Caco-2 (cell line): ENCODE data around the gene GLRA3. TPM values are rescaled to one million over a fixed set of nuclear protein-coding genes. Genes with fewer than 3 reads are reported as not detected.

Experiments
- BruUV-seq: library from RNA; stranded (reverse); fragments of 400-500 nt; replicated peaks from 2 replicates; lab custom pipeline; 2021; lab: Mats Ljungman, UMichigan
- CTCF ChIA-PET: fragments of 300-600 bp; sonication (Branson Sonifier 250); formaldehyde crosslinking; loops from one replicate; lab custom pipeline; 2022; ENCODE audit warnings: antibody characterized with exemption; lab: Charles Lee
- POLR2A ChIA-PET: fragments of 300-600 bp; sonication (Branson Sonifier 250); formaldehyde crosslinking; loops from one replicate; lab custom pipeline; 2022; ENCODE audit warnings: antibody characterized with exemption; lab: Charles Lee
- DNase-seq, 2 experiments: peaks; one replicate each; pipeline versions ENCODE4 v3.0.0 to v3.0.0-alpha.2; 2020 to 2022
- H3K27me3 ChIP-seq: replicated peaks from 2 replicates; pipeline ENCODE4 v1.6.0; 2011; ENCODE audit warnings: low read length; ENCODE audit not compliant: control insufficient read depth, insufficient read depth
- H3K36me3 ChIP-seq: 2 replicates; pipeline ENCODE4 v1.5.1; 2011; ENCODE audit warnings: low read length; ENCODE audit not compliant: control insufficient read depth, insufficient read depth
- H3K4me1 ChIP-seq: fragments of 250-450 bp; sonication (Bioruptor Pico); 2 replicates; pipeline ENCODE4 v1.5.1; 2020; ENCODE audit warnings: mild to moderate bottlenecking
- H3K4me3 ChIP-seq: 2 replicates; pipeline ENCODE4 v1.5.1; 2011; ENCODE audit warnings: low read depth, mild to moderate bottlenecking, control low read depth, low read length
- H3K9me3 ChIP-seq: fragments of 250-450 bp; sonication (Bioruptor Pico); 2 replicates; pipeline ENCODE4 v1.5.1; 2020; ENCODE audit warnings: mild to moderate bottlenecking, moderate library complexity
- H3K27ac Mint-ChIP-seq: one replicate; pipeline ENCODE4 v1.8.0; 2022; ENCODE audit warnings: mixed read lengths; ENCODE audit not compliant: unreplicated experiment
- H3K27me3 Mint-ChIP-seq: one replicate; pipeline ENCODE4 v1.8.0; 2022; ENCODE audit warnings: mixed read lengths; ENCODE audit not compliant: insufficient read depth, unreplicated experiment
- H3K36me3 Mint-ChIP-seq: one replicate; pipeline ENCODE4 v1.8.0; 2022; ENCODE audit warnings: mild to moderate bottlenecking, mixed read lengths; ENCODE audit not compliant: insufficient read depth, unreplicated experiment
- H3K4me1 Mint-ChIP-seq: one replicate; pipeline ENCODE4 v1.8.0; 2022; ENCODE audit warnings: low read depth, mixed read lengths; ENCODE audit not compliant: unreplicated experiment
- H3K4me3 Mint-ChIP-seq: one replicate; pipeline ENCODE4 v1.8.0; 2022; ENCODE audit warnings: mild to moderate bottlenecking, moderate library complexity, mixed read lengths; ENCODE audit not compliant: unreplicated experiment
- H3K9me3 Mint-ChIP-seq: one replicate; pipeline ENCODE4 v1.8.0; 2022; ENCODE audit warnings: mixed read lengths; ENCODE audit not compliant: unreplicated experiment
- intact Hi-C: fragments of 100-400 bp; cut with micrococcal nuclease; formaldehyde crosslinking; loops from one replicate; pipeline ENCODE4 v1.10.0; 2022; ENCODE audit not compliant: unreplicated experiment
- total RNA-seq: library from RNA; stranded (reverse); gene quantifications from 2 replicates; pipeline ENCODE4 v1.2.3, GENCODE V29; 2022
- TF ChIP-seq, protein P1 (sequence below), 2 experiments: fragments of 200-600 bp in 1 of 2; IDR thresholded peaks; 1 replicate in 1 of 2; 2 replicates in 1 of 2; pipeline versions ENCODE4 v1.5.1 to v1.8.0; 2011 to 2022; ENCODE audit warnings: antibody characterized with exemption in 1 of 2, control low read depth in 1 of 2, inconsistent platforms in 1 of 2, low read depth in 1 of 2, low read length in 1 of 2, mild to moderate bottlenecking in 1 of 2, moderate library complexity in 1 of 2; ENCODE audit not compliant: insufficient read depth in 1 of 2, severe bottlenecking in 1 of 2, unreplicated experiment in 1 of 2

GLRA3 gene
- total RNA-seq, 1 experiment from 2014 or later = not detected

DNA sequence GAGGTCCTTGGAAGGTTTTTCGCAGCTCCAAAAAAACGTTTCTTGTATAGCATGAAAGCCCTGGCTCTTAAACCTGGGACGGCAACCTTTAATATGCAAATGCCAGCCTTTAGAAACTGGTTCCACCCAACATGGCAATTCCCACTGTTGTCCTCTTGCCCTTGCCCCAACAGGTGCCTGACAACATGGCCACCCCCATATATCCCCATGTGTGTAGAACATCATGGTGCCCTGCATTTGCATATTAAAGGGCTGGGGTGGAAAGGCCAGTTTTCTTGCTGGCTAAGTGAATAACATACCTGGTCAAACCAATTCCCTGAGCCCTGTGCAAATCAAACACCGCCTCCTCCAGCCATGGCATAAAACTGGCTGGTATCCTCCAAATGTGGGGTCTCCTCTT lies 26.0 kb upstream of the GLRA3 start:
- Mint-ChIP-seq H3K36me3 (no peaks in the 10 kb centered on the region), H3K4me1 (no peaks in the 10 kb centered on the region), H3K27ac (no peak overlapping the region), H3K9me3 (no peaks in the 10 kb centered on the region), H3K27me3 (no peaks in the 10 kb centered on the region), H3K4me3 (no peak overlapping the region)
- CTCF ChIA-PET = no interaction called here
- Histone ChIP-seq H3K4me1 (no peaks in the 10 kb centered on the region), H3K36me3 (no peaks in the 10 kb centered on the region), H3K9me3 (no peaks in the 10 kb centered on the region), H3K4me3 (no peak overlapping the region), H3K27me3 (no peaks in the 10 kb centered on the region)
- POLR2A ChIA-PET = no interaction called here
- intact Hi-C loops = no loop called here
- TF ChIP-seq, protein P1, sequence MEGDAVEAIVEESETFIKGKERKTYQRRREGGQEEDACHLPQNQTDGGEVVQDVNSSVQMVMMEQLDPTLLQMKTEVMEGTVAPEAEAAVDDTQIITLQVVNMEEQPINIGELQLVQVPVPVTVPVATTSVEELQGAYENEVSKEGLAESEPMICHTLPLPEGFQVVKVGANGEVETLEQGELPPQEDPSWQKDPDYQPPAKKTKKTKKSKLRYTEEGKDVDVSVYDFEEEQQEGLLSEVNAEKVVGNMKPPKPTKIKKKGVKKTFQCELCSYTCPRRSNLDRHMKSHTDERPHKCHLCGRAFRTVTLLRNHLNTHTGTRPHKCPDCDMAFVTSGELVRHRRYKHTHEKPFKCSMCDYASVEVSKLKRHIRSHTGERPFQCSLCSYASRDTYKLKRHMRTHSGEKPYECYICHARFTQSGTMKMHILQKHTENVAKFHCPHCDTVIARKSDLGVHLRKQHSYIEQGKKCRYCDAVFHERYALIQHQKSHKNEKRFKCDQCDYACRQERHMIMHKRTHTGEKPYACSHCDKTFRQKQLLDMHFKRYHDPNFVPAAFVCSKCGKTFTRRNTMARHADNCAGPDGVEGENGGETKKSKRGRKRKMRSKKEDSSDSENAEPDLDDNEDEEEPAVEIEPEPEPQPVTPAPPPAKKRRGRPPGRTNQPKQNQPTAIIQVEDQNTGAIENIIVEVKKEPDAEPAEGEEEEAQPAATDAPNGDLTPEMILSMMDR (IDR thresholded peaks at IDR 0.05; ENCODE audit: insufficient read depth in 1 of 2, low read depth in 1 of 2, low read length in 1 of 2, severe bottlenecking in 1 of 2, unreplicated experiment in 1 of 2) = no peak
- DNase-seq = no peak
- BruUV-seq = no TSS peak

DNA sequence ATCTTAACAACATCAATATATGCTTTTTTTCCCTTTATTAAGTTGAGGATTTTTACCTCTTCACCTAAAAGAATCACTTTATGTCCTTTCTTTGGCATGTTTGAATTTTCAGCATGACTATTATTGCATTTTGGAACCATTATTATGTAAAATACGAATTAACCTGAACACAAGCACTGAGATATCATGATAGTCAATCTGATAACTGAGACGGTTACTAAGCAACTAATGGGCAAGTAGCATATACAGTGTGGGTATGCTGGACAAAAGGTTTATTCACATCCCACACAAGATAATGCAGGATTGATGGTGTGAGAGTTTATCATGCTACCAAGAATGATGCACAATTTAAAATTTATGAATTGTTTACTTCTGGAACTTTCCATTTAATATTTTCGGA lies 24.6 kb upstream of the GLRA3 start:
- Mint-ChIP-seq H3K4me3 (no peak overlapping the region), H3K4me1 (no peaks in the 10 kb centered on the region)

DNA sequence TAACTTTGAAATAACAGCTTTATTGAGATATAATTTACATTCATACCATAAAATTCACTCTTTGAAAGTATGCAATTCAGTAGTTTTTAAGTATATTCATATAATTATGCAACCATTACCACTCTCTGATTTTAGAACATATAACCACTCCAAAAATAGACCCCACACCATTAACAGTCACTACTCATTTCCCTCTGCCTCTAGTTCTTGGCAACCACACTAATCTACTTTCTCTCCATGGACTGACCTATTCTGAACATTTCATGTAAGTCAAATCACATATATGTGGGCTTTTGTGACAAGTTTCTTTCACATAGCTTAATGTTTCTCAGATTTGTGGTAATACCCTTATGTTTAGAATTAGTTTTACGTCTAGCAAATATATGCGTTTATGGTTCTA lies 19.5 kb upstream of the GLRA3 start:
- no peak overlapping the region for H3K4me3 ChIP-seq
- no peak for DNase-seq
- Mint-ChIP-seq H3K36me3 (no peaks in the 10 kb centered on the region), H3K4me3 (no peak overlapping the region), H3K27ac (no peak overlapping the region), H3K9me3 (no peaks in the 10 kb centered on the region), H3K4me1 (no peaks in the 10 kb centered on the region), H3K27me3 (no peaks in the 10 kb centered on the region)
- BruUV-seq = no TSS peak
- no peaks in the 10 kb centered on the region for H3K4me1 ChIP-seq
- ChIA-PET POLR2A (no interaction called here), CTCF (no interaction called here)
- no peaks in the 10 kb centered on the region for H3K36me3 ChIP-seq
- no peaks in the 10 kb centered on the region for H3K27me3 ChIP-seq
- no peaks in the 10 kb centered on the region for H3K9me3 ChIP-seq
- TF ChIP-seq, protein P1 (IDR thresholded peaks at IDR 0.05; ENCODE audit: insufficient read depth in 1 of 2, low read depth in 1 of 2, low read length in 1 of 2, severe bottlenecking in 1 of 2, unreplicated experiment in 1 of 2) = no peak
- intact Hi-C loops = no loop called here

More for the DNA sequence above, 24.6 kb upstream of the GLRA3 start:
- no peaks in the 10 kb centered on the region for H3K27me3 ChIP-seq
- TF ChIP-seq, protein P1 (IDR thresholded peaks at IDR 0.05; ENCODE audit: insufficient read depth in 1 of 2, low read depth in 1 of 2, low read length in 1 of 2, severe bottlenecking in 1 of 2, unreplicated experiment in 1 of 2) = no peak
- no peaks in the 10 kb centered on the region for H3K4me1 ChIP-seq
- no peaks in the 10 kb centered on the region for H3K9me3 ChIP-seq
- Mint-ChIP-seq H3K27ac (no peak overlapping the region), H3K27me3 (no peaks in the 10 kb centered on the region), H3K36me3 (no peaks in the 10 kb centered on the region), H3K9me3 (no peaks in the 10 kb centered on the region)
- POLR2A ChIA-PET = no interaction called here
- intact Hi-C loops = no loop called here
- CTCF ChIA-PET = no interaction called here
- no peak for DNase-seq
- no TSS peak for BruUV-seq
- no peak overlapping the region for H3K4me3 ChIP-seq
- no peaks in the 10 kb centered on the region for H3K36me3 ChIP-seq
